HAP-1 (cell line): ENCODE measurements around the gene TIMM44.
A peak's percentile ranks its signal among the peaks of the same experiment; 100 is the strongest.
"Not testable (repeated sequence)": the region's sequence is repeated elsewhere in the genome, so short reads cannot be mapped to it uniquely, and the experiment has no call there.

Source experiments
- DNase-seq, 2 experiments: peaks; one replicate each; pipeline ENCODE4 v3.0.0-alpha.2; 2016 to 2020; ENCODE audit warnings: low spot score in 2 of 2
- H3K27me3 ChIP-seq: fragments of 250-450 bp; sonication (Bioruptor Pico); 2 replicates; pipeline ENCODE4 v1.5.1; 2020; ENCODE audit warnings: low read depth, mild to moderate bottlenecking, moderate library complexity
- H3K36me3 ChIP-seq: fragments of 250-450 bp; sonication (Bioruptor Pico); replicated peaks from 2 replicates; pipeline ENCODE4 v1.5.1; 2020; ENCODE audit warnings: mild to moderate bottlenecking
- H3K4me1 ChIP-seq: fragments of 250-450 bp; sonication (Bioruptor Pico); 2 replicates; pipeline ENCODE4 v1.5.1; 2020; ENCODE audit warnings: mild to moderate bottlenecking
- H3K4me3 ChIP-seq: fragments of 250-450 bp; sonication (Bioruptor Pico); 2 replicates; pipeline ENCODE4 v1.5.1; 2020; ENCODE audit warnings: mild to moderate bottlenecking, moderate library complexity
- H3K9me3 ChIP-seq: fragments of 250-450 bp; sonication (Bioruptor Pico); 2 replicates; pipeline ENCODE4 v1.5.1; 2020; ENCODE audit warnings: mild to moderate bottlenecking, moderate library complexity
- in situ Hi-C: fragments of 300-500 bp; cut with MboI; formaldehyde crosslinking; loops from 3 replicates; pipeline ENCODE4 v1.14.3; 2020; ENCODE audit warnings: low sequenced_read_pairs, inconsistent platforms, mixed read lengths

TIMM44 gene

GRCh38 chr19:7893362-7894101, 49.9 kb downstream of the TIMM44 start:
- H3K9me3 ChIP-seq, H3K4me3 ChIP-seq, H3K36me3 ChIP-seq, DNase-seq, in situ Hi-C loops, H3K27me3 ChIP-seq, H3K4me1 ChIP-seq: not testable (repeated sequence)

DNA sequence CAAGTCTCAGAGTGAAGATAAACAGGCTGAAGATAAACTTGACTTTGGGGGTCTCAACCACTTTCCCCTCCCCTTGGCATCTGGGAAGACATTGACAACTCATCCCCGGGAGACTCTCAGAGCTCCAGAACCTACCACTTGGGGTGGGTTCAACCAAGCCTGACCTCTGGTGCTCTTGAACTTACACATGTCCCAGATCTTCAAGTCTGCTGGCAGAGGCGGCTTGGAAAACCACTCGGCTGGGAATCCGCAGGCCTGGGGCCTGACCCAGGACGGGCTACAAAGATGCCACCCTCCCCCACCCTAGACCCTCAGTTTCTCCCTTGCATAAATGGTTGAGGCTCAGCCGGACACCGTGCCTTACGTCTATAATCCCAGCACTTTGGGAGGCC, 54.6 kb downstream of the TIMM44 start:
- Histone ChIP-seq H3K4me1 (peaks cover 8% of the 10 kb centered on the region; the same call in 1 of the 2 replicates), H3K27me3 (no peaks in the 10 kb centered on the region), H3K36me3 (no peaks in the 10 kb centered on the region), H3K9me3 (no peaks in the 10 kb centered on the region), H3K4me3 (peak overlapping the region; percentile 71)
- in situ Hi-C loops, result no loop called here
- no peak for DNase-seq

- in situ Hi-C loops, result no loop called here
- no peaks in the 10 kb centered on the region for H3K9me3 ChIP-seq
- no peaks in the 10 kb centered on the region for H3K36me3 ChIP-seq
- H3K4me3 ChIP-seq, result peak within 1 kb of the TSS; percentile 71
- no peaks in the 10 kb centered on the region for H3K27me3 ChIP-seq
- peaks cover 8% of the 10 kb centered on the region; the same call in 1 of the 2 replicates for H3K4me1 ChIP-seq
- peak; percentile 76 to 90 for DNase-seq
Measured at GRCh38 chr19:7888145-7888825, 55.2 kb downstream of the TIMM44 start, which contains the start of gene LRRC8E. TSS of gene LRRC8E (plus strand) at chr19:7888510. CDS start at chr19:7895604, 7,094 bp downstream.

- Histone ChIP-seq H3K9me3 (no peaks in the 10 kb centered on the region), H3K27me3 (no peaks in the 10 kb centered on the region), H3K4me1 (peaks cover 8% of the 10 kb centered on the region; the same call in 1 of the 2 replicates), H3K36me3 (no peaks in the 10 kb centered on the region), H3K4me3 (peak overlapping the region; percentile 71)
- in situ Hi-C loops, result no loop called here
- no peak for DNase-seq
Measured at GRCh38 chr19:7887408-7888144, 55.9 kb downstream of the TIMM44 start.

- no peaks in the 10 kb centered on the region for H3K27me3 ChIP-seq
- H3K4me1 ChIP-seq, result peaks cover 8% of the 10 kb centered on the region; the same call in 1 of the 2 replicates
- no peaks in the 10 kb centered on the region; the same call in 1 of the 2 replicates for H3K9me3 ChIP-seq
- in situ Hi-C loops, result no loop called here
- no peak for DNase-seq
- H3K4me3 ChIP-seq, result no peak overlapping the region
- H3K36me3 ChIP-seq, result no peaks in the 10 kb centered on the region
Measured at GRCh38 chr19:7885818-7886217, 57.6 kb downstream of the TIMM44 start.

DNA sequence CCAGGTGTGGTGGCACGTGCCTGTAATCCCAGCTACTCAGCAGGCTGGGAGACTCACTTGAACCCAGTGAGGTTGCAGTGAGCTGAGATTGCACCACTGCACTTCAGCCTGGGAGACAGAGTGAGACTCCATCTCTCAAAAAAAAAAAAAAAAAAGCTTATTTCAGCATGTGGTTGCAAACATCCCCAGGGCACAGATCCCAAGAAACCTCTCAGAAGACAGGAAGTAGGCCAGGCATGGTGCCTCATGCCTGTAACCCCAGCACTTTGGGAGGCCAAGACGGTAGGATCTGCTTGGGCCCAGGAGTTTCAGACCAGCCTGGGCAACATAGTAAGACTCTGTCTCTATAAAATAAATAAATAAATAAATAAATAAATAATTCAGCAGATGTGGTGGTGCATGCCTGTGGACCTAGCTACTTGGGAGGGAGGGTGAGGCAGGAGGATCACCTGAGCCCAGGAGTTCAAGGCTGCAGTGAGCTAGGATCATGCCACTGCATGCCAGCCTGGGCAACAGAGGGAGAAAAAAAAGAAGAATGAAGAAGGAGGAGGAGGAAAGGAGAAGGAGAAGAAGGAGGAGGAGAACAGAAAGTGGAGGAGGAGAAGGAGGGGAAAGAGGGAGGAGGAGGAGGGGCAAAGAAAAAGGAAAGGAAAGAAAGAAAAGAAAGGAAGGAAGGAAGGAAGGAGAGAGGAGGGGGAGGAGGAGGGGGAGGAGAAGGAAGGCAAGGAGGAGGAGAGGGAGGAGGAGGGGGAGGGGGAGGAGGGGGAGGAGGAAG, 59.5 kb downstream of the TIMM44 start:
- Histone ChIP-seq H3K4me3 (no peak overlapping the region), H3K9me3 (no peaks in the 10 kb centered on the region; the same call in 1 of the 2 replicates), H3K36me3 (no peaks in the 10 kb centered on the region), H3K27me3 (no peaks in the 10 kb centered on the region), H3K4me1 (peaks cover 8% of the 10 kb centered on the region; the same call in 1 of the 2 replicates)
- no peak for DNase-seq
- in situ Hi-C loops, result no loop called here

- Histone ChIP-seq H3K9me3 (no peaks in the 10 kb centered on the region; the same call in 1 of the 2 replicates), H3K4me3 (no peak overlapping the region), H3K36me3 (no peaks in the 10 kb centered on the region), H3K27me3 (no peaks in the 10 kb centered on the region), H3K4me1 (peaks cover 3% of the 10 kb centered on the region; the same call in 1 of the 2 replicates)
- in situ Hi-C loops, result no loop called here
- DNase-seq, result no peak
Measured at GRCh38 chr19:7883105-7883504, 60.4 kb downstream of the TIMM44 start.

DNA sequence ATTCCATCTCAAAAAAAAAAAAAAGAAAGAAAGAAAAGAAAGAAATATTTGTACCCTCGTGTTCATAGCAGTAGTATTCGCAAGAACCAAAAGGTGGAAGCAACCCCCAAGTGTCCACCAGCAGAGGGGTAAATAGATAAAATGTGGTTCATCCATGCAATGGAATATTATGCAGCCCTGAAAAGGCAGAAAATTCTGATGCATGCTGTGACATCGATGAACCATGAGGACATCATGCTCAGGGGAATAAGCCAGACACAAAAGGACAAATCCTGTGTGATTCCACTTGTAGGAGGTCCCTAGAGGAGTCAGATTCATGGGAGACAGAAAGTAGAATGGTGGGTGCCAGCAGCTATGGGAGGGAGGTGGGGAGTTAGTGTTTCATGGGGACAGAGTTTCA, 61.6 kb downstream of the TIMM44 start:
- DNase-seq, result no peak
- no peak overlapping the region for H3K4me3 ChIP-seq
- in situ Hi-C loops, result no loop called here

GRCh38 chr19:7879836-7880235, 63.6 kb downstream of the TIMM44 start:
- in situ Hi-C loops, result no loop called here
- DNase-seq, result no peak
- H3K4me3 ChIP-seq, result no peak overlapping the region
- H3K4me1 ChIP-seq, result peaks cover under 1% of the 10 kb centered on the region
- no peaks in the 10 kb centered on the region for H3K36me3 ChIP-seq
- H3K9me3 ChIP-seq, result no peaks in the 10 kb centered on the region; the same call in 1 of the 2 replicates
- H3K27me3 ChIP-seq, result no peaks in the 10 kb centered on the region

More for the DNA sequence above, 61.6 kb downstream of the TIMM44 start:
- H3K4me1 ChIP-seq, result no peaks in the 10 kb centered on the region
- H3K36me3 ChIP-seq, result no peaks in the 10 kb centered on the region
- no peaks in the 10 kb centered on the region; the same call in 1 of the 2 replicates for H3K9me3 ChIP-seq
- no peaks in the 10 kb centered on the region for H3K27me3 ChIP-seq

- in situ Hi-C loops, result no loop called here
- H3K36me3 ChIP-seq, result no peaks in the 10 kb centered on the region
- peaks cover 5% of the 10 kb centered on the region for H3K4me1 ChIP-seq
- H3K4me3 ChIP-seq, result no peak overlapping the region
- H3K9me3 ChIP-seq, result no peaks in the 10 kb centered on the region; the same call in 1 of the 2 replicates
- no peaks in the 10 kb centered on the region for H3K27me3 ChIP-seq
- no peak for DNase-seq
Measured at GRCh38 chr19:7879111-7879807, 64.2 kb downstream of the TIMM44 start.

GRCh38 chr19:7877249-7877836, 66.1 kb downstream of the TIMM44 start:
- peaks cover 11% of the 10 kb centered on the region for H3K4me1 ChIP-seq
- no peaks in the 10 kb centered on the region; the same call in 1 of the 2 replicates for H3K9me3 ChIP-seq
- in situ Hi-C loops, result no loop called here
- no peaks in the 10 kb centered on the region for H3K27me3 ChIP-seq
- no peak overlapping the region for H3K4me3 ChIP-seq
- DNase-seq, result no peak
- 0 out of 2 replicates have a peak, but pooled peaks cover 4% of the 10 kb centered on the region for H3K36me3 ChIP-seq
